H9 (cell line): ENCODE results near the gene PARD3. TPM values are rescaled to one million over a fixed set of nuclear protein-coding genes. Genes with fewer than 3 reads are reported as not detected.

Source experiments
- DNase-seq: peaks from one replicate; pipeline ENCODE4 v3.0.0-alpha.2; 2017
- H2AFZ ChIP-seq: one replicate; pipeline ENCODE4 v1.6.1; 2013; ENCODE audit warnings: mild to moderate bottlenecking, low read length, control low read depth, moderate library complexity
- H2AK5ac ChIP-seq: 2 replicates; pipeline ENCODE4 v1.6.1; 2013; ENCODE audit warnings: low read length, control low read depth, mixed read lengths; ENCODE audit not compliant: insufficient read length
- H2BK120ac ChIP-seq: one replicate; pipeline ENCODE4 v1.6.1; 2013; ENCODE audit warnings: low read depth, mild to moderate bottlenecking, low read length, control low read depth, inconsistent platforms; ENCODE audit not compliant: poor library complexity, severe bottlenecking
- H2BK12ac ChIP-seq: 2 replicates; pipeline ENCODE4 v1.6.1; 2013; ENCODE audit warnings: low read length, control low read depth, mixed read lengths, low read depth; ENCODE audit not compliant: insufficient read length
- H2BK15ac ChIP-seq: 2 replicates; pipeline ENCODE4 v1.6.1; 2013; ENCODE audit warnings: low read depth, low read length, control low read depth
- H2BK20ac ChIP-seq: one replicate; pipeline ENCODE4 v1.6.1; 2013; ENCODE audit warnings: low read depth, mild to moderate bottlenecking, low read length, control low read depth, inconsistent platforms; ENCODE audit not compliant: poor library complexity, severe bottlenecking
- H2BK5ac ChIP-seq: 2 replicates; pipeline ENCODE4 v1.6.1; 2013; ENCODE audit warnings: low read length, control low read depth, mixed read lengths; ENCODE audit not compliant: insufficient read length
- H3K14ac ChIP-seq: 2 replicates; pipeline ENCODE4 v1.6.1; 2013; ENCODE audit warnings: low read length, control low read depth; ENCODE audit not compliant: insufficient read depth
- H3K18ac ChIP-seq: 2 replicates; pipeline ENCODE4 v1.6.1; 2013; ENCODE audit warnings: low read depth, mild to moderate bottlenecking, mixed read lengths, low read length, control low read depth; ENCODE audit not compliant: insufficient read length
- H3K23ac ChIP-seq: 2 replicates; pipeline ENCODE4 v1.6.1; 2013; ENCODE audit warnings: low read length, control low read depth, mixed read lengths, low read depth; ENCODE audit not compliant: insufficient read length
- H3K23me2 ChIP-seq: 2 replicates; pipeline ENCODE4 v1.6.1; 2013; ENCODE audit warnings: low read depth, mild to moderate bottlenecking, mixed read lengths, low read length, control low read depth; ENCODE audit not compliant: insufficient read length, poor library complexity, severe bottlenecking
- H3K27ac ChIP-seq: 2 replicates; pipeline ENCODE4 v1.5.1; 2013; ENCODE audit warnings: low read length, control low read depth, mixed read lengths, low read depth; ENCODE audit not compliant: insufficient read length
- H3K27me3 ChIP-seq: 2 replicates; pipeline ENCODE4 v1.6.1; 2013; ENCODE audit warnings: low read length, control low read depth, inconsistent platforms; ENCODE audit not compliant: insufficient read depth
- H3K4ac ChIP-seq: 2 replicates; pipeline ENCODE4 v1.6.1; 2013; ENCODE audit warnings: low read depth, mild to moderate bottlenecking, control low read depth, inconsistent platforms, low read length, moderate library complexity
- H3K4me1 ChIP-seq: 2 replicates; pipeline ENCODE4 v1.6.1; 2013; ENCODE audit warnings: low read length, control low read depth, inconsistent platforms; ENCODE audit not compliant: insufficient read depth
- H3K4me2 ChIP-seq: 2 replicates; pipeline ENCODE4 v1.6.1; 2013; ENCODE audit warnings: low read length, control low read depth, mixed read lengths; ENCODE audit not compliant: insufficient read length, insufficient read depth
- H3K56ac ChIP-seq: 2 replicates; pipeline ENCODE4 v1.6.1; 2013; ENCODE audit warnings: low read depth, mild to moderate bottlenecking, mixed read lengths, low read length, control low read depth; ENCODE audit not compliant: insufficient read length
- H3K79me1 ChIP-seq: 2 replicates; pipeline ENCODE4 v1.6.1; 2013; ENCODE audit warnings: low read depth, mild to moderate bottlenecking, moderate library complexity, low read length, control low read depth, inconsistent platforms; ENCODE audit not compliant: insufficient read depth, poor library complexity, severe bottlenecking
- H3K79me2 ChIP-seq: 2 replicates; pipeline ENCODE4 v1.6.1; 2013; ENCODE audit warnings: low read length, control low read depth, inconsistent platforms; ENCODE audit not compliant: insufficient read depth
- H3K9ac ChIP-seq: 2 replicates; pipeline ENCODE4 v1.6.1; 2013; ENCODE audit warnings: low read length, control low read depth, mixed read lengths; ENCODE audit not compliant: insufficient read length; ENCODE audit errors: extremely low read depth
- H3K9me3 ChIP-seq: one replicate; pipeline ENCODE4 v1.6.1; 2013; ENCODE audit warnings: low read depth, low read length, inconsistent platforms; ENCODE audit not compliant: control insufficient read depth
- H3T11ph ChIP-seq: one replicate; pipeline ENCODE4 v1.6.1; 2013; ENCODE audit warnings: mild to moderate bottlenecking, low read length, control low read depth, inconsistent platforms
- H4K20me1 ChIP-seq: one replicate; pipeline ENCODE4 v1.6.1; 2013; ENCODE audit not compliant: control insufficient read depth, insufficient read length, insufficient read depth
- H4K5ac ChIP-seq: 2 replicates; pipeline ENCODE4 v1.6.1; 2013; ENCODE audit warnings: low read depth, mild to moderate bottlenecking, mixed read lengths, low read length, control low read depth; ENCODE audit not compliant: insufficient read length
- H4K8ac ChIP-seq: replicated peaks from 2 replicates; pipeline ENCODE4 v1.6.1; 2013; ENCODE audit warnings: low read length, control low read depth, mixed read lengths, low read depth; ENCODE audit not compliant: insufficient read length
- H4K91ac ChIP-seq: 2 replicates; pipeline ENCODE4 v1.6.1; 2013; ENCODE audit warnings: low read depth, mild to moderate bottlenecking, moderate library complexity, mixed read lengths, low read length, control low read depth; ENCODE audit not compliant: insufficient read length
- H3K27ac Mint-ChIP-seq, 3 experiments: 2 replicates in 2 of 3; 3 replicates in 1 of 3; pipeline ENCODE4 v1.8.0; 2020 to 2021; ENCODE audit warnings: mixed read lengths in 3 of 3, mild to moderate bottlenecking in 1 of 3, moderate library complexity in 1 of 3
- H3K27me3 Mint-ChIP-seq: 2 replicates; pipeline ENCODE4 v1.8.0; 2021; ENCODE audit warnings: low read depth, mild to moderate bottlenecking, moderate library complexity, mixed read lengths
- H3K36me3 Mint-ChIP-seq, 3 experiments: 2 replicates in 2 of 3; 3 replicates in 1 of 3; pipeline ENCODE4 v1.8.0; 2020 to 2021; ENCODE audit warnings: low read depth in 3 of 3, mixed read lengths in 3 of 3; ENCODE audit not compliant: insufficient read depth in 1 of 3
- H3K4me1 Mint-ChIP-seq, 2 experiments: 2 replicates each; pipeline ENCODE4 v1.8.0; 2020; ENCODE audit warnings: mixed read lengths in 2 of 2
- H3K4me3 Mint-ChIP-seq, 2 experiments: 2 replicates in 1 of 2; 3 replicates in 1 of 2; pipeline ENCODE4 v1.8.0; 2020 to 2021; ENCODE audit warnings: mild to moderate bottlenecking in 2 of 2, mixed read lengths in 2 of 2, moderate library complexity in 1 of 2
- H3K9me3 Mint-ChIP-seq, 2 experiments: 2 replicates in 1 of 2; 3 replicates in 1 of 2; pipeline ENCODE4 v1.8.0; 2020; ENCODE audit warnings: mild to moderate bottlenecking in 2 of 2, mixed read lengths in 2 of 2, moderate library complexity in 1 of 2
- WGBS: extraction: QIAGEN DNeasy Blood & Tissue Kit; methylation state at CpG from one replicate; pipeline ENCODE4 v1.1.7; 2013; ENCODE audit warnings: missing lambda C conversion rate, low lambda C conversion rate, mixed read lengths; ENCODE audit not compliant: insufficient read length; ENCODE audit errors: extremely low coverage; 5-methylcytosine and 5-hydroxymethylcytosine counted together
- total RNA-seq: library from RNA; stranded (reverse); gene quantifications from 2 replicates; pipeline ENCODE4 v1.2.1, GENCODE V29; 2021
- TF ChIP-seq, protein P1 (sequence below): fragments of 200-600 bp; sonication (generic); conservative IDR thresholded peaks from 3 replicates; pipeline ENCODE4 v1.8.0; 2021; ENCODE audit warnings: antibody characterized with exemption, mild to moderate bottlenecking

Gene PARD3
- total RNA-seq, 1 experiment from 2014 or later: 44.7 TPM

DNA sequence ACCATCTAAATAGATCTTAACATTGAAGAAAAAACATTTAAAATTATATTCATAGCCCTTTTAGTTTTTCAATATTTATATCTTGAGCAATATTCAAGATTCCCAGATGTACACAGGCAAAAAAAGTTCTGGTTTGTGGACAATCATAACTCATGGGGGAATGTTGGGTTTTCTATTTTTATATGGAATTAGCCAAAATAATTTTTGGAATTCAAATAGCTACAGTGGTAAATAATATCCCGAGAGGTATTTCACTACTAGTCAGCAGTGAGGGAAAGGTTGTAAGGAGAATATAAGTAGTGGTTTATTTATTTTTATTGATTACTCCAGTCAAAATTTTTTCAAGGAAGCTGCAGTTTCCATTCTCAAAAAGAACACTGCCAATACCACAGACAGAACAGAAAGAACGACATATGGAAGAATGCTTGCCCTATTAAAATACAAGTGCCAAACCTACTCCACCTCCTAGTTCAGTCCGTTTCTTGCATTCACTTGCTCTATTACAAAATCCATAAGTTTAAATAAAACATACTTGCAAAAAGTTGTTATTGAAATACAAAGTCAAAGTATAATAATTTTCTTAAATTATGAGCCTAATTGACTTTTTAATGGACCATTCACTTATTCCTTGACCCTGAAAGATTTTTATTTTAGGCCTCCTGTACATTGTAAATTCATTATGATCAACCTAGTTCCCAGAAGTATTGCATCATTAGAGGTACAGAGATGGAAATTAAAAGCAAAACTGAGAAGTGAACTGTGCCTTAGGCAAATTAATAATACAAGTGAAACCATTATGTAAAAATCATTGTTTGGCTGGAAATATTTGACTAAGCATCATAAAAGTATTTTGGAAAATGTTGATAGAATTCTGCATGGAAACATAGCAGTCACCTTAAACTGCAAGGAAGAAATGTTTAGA is 533.2 kb downstream of the PARD3 start:
- Histone ChIP-seq H3K14ac (no peak overlapping the region), H3K18ac (no peak overlapping the region), H2BK12ac (no peak overlapping the region), H4K91ac (no peak overlapping the region), H2AFZ (no peak overlapping the region), H4K8ac (no peak overlapping the region), H3T11ph (no peak overlapping the region), H3K4me1 (no peaks in the 10 kb centered on the region), H3K56ac (no peak overlapping the region), H4K5ac (no peak overlapping the region), H3K23me2 (no peaks in the 10 kb centered on the region), H2BK20ac (no peak overlapping the region), H3K27me3 (no peaks in the 10 kb centered on the region), H3K79me2 (no peaks in the 10 kb centered on the region), H4K20me1 (no peaks in the 10 kb centered on the region), H3K79me1 (no peaks in the 10 kb centered on the region), H2BK5ac (no peak overlapping the region), H2AK5ac (no peak overlapping the region), H3K4me2 (no peak overlapping the region), H3K4ac (no peak overlapping the region), H2BK120ac (no peak overlapping the region), H3K27ac (no peak overlapping the region), H2BK15ac (no peak overlapping the region), H3K23ac (no peak overlapping the region), H3K9me3 (no peaks in the 10 kb centered on the region), H3K9ac (no peak overlapping the region)
- no peak for DNase-seq
- H3K9me3 Mint-ChIP-seq: no peaks in the 10 kb centered on the region
- no peaks in the 10 kb centered on the region for H3K36me3 Mint-ChIP-seq
- TF ChIP-seq, protein P1, sequence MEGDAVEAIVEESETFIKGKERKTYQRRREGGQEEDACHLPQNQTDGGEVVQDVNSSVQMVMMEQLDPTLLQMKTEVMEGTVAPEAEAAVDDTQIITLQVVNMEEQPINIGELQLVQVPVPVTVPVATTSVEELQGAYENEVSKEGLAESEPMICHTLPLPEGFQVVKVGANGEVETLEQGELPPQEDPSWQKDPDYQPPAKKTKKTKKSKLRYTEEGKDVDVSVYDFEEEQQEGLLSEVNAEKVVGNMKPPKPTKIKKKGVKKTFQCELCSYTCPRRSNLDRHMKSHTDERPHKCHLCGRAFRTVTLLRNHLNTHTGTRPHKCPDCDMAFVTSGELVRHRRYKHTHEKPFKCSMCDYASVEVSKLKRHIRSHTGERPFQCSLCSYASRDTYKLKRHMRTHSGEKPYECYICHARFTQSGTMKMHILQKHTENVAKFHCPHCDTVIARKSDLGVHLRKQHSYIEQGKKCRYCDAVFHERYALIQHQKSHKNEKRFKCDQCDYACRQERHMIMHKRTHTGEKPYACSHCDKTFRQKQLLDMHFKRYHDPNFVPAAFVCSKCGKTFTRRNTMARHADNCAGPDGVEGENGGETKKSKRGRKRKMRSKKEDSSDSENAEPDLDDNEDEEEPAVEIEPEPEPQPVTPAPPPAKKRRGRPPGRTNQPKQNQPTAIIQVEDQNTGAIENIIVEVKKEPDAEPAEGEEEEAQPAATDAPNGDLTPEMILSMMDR: no peak
- no peaks in the 10 kb centered on the region for H3K27me3 Mint-ChIP-seq
- H3K4me3 Mint-ChIP-seq: no peak overlapping the region
- H3K27ac Mint-ChIP-seq: no peak overlapping the region
- peaks cover 9 to 16% of the 10 kb centered on the region in 2 experiments for H3K4me1 Mint-ChIP-seq
- no CpG with 5 or more reads among the region's 3 CpGs for WGBS
